Endothelial cell of umbilical vein (primary cell): Measurements from ENCODE around the gene TNS1. TPM values are rescaled to one million over a fixed set of nuclear protein-coding genes. Genes with fewer than 3 reads are reported as not detected.

ENCODE experiments used
- BruUV-seq: library from RNA; stranded (reverse); fragments of 400-500 nt; replicated peaks from 2 replicates; lab custom pipeline; 2021; lab: Mats Ljungman, UMichigan
- CTCF ChIA-PET: fragments of 300-600, 350-600 bp; sonication (Branson Sonifier 250); formaldehyde crosslinking; loops from one replicate; lab custom pipeline; 2021; ENCODE audit warnings: antibody characterized with exemption, inconsistent platforms; lab: Charles Lee
- POLR2A ChIA-PET: fragments of 300-600, 350-600 bp; sonication (Branson Sonifier 250); formaldehyde crosslinking; loops from one replicate; lab custom pipeline; 2021; ENCODE audit warnings: antibody characterized with exemption, inconsistent platforms; lab: Charles Lee
- DNase-seq: peaks from one replicate; pipeline ENCODE4 v3.0.0-alpha.2; 2011; ENCODE audit warnings: low read depth, low spot score
- FAIRE-seq: peaks from 2 replicates; lab custom pipeline; 2011; peaks lifted over from hg19 to GRCh38; lab: Jason Lieb, UNC
- H2AFZ ChIP-seq: 2 replicates; pipeline ENCODE4 v1.6.0; 2012; ENCODE audit warnings: low read depth, low read length, control low read depth, inconsistent platforms
- H3K27ac ChIP-seq: 2 replicates; pipeline ENCODE4 v1.5.1; 2011; ENCODE audit warnings: low read depth, mild to moderate bottlenecking, control low read depth, low read length, moderate library complexity; ENCODE audit not compliant: insufficient read depth
- H3K27me3 ChIP-seq, 2 experiments: 2 replicates each; pipeline versions ENCODE4 v1.6.0 to v1.6.1; 2011; ENCODE audit warnings: low read length in 2 of 2, mixed read lengths in 1 of 2; ENCODE audit not compliant: control insufficient read depth in 2 of 2, insufficient read depth in 2 of 2
- H3K36me3 ChIP-seq, 2 experiments: 2 replicates in 1 of 2; 3 replicates in 1 of 2; pipeline ENCODE4 v1.5.1; 2011; ENCODE audit warnings: low read length in 2 of 2, mild to moderate bottlenecking in 1 of 2, moderate library complexity in 1 of 2; ENCODE audit not compliant: control insufficient read depth in 2 of 2, insufficient read depth in 2 of 2; ENCODE audit errors: extremely low read depth in 1 of 2
- H3K4me1 ChIP-seq: 3 replicates; pipeline ENCODE4 v1.5.1; 2011; ENCODE audit warnings: mild to moderate bottlenecking, low read length; ENCODE audit not compliant: control insufficient read depth, insufficient read depth; ENCODE audit errors: extremely low read depth
- H3K4me2 ChIP-seq: 2 replicates; pipeline ENCODE4 v1.6.1; 2011; ENCODE audit warnings: low read length, control low read depth, mixed read lengths; ENCODE audit not compliant: insufficient read depth
- H3K4me3 ChIP-seq, 3 experiments: fragments of 200-600 bp in 1 of 3; sonication (generic), shearing (Covaris generic) in 1 of 3; replicated peaks in 1 of 3; 2 replicates each; pipeline ENCODE4 v1.5.1; 2011 to 2016; ENCODE audit warnings: control low read depth in 3 of 3, low read length in 3 of 3, mild to moderate bottlenecking in 2 of 3, inconsistent platforms in 1 of 3, low read depth in 1 of 3, moderate library complexity in 1 of 3; ENCODE audit not compliant: insufficient read depth in 1 of 3
- H3K79me2 ChIP-seq: 2 replicates; pipeline ENCODE4 v1.6.0; 2012; ENCODE audit warnings: low read length, inconsistent platforms; ENCODE audit not compliant: control insufficient read depth, insufficient read depth
- H3K9ac ChIP-seq: replicated peaks from 2 replicates; pipeline ENCODE3; 2011; ENCODE audit warnings: low read length, control low read depth; ENCODE audit not compliant: insufficient read depth; ENCODE audit errors: extremely low read depth
- H3K9me1 ChIP-seq: replicated peaks from 3 replicates; pipeline ENCODE4 v1.6.0; 2011; ENCODE audit warnings: mild to moderate bottlenecking, low read length; ENCODE audit not compliant: control insufficient read depth, insufficient read depth; ENCODE audit errors: extremely low read depth
- H3K9me3 ChIP-seq: replicated peaks from 2 replicates; pipeline ENCODE4 v1.5.1; 2012; ENCODE audit warnings: low read length, inconsistent platforms; ENCODE audit not compliant: control insufficient read depth, insufficient read depth
- H4K20me1 ChIP-seq: replicated peaks from 2 replicates; pipeline ENCODE3; 2011; ENCODE audit warnings: mild to moderate bottlenecking, low read length; ENCODE audit not compliant: control insufficient read depth, insufficient read depth; ENCODE audit errors: extremely low read depth
- EZH2 ChIP-seq: IDR thresholded peaks from 2 replicates; pipeline ENCODE4 v1.6.1; 2012; ENCODE audit warnings: borderline replicate concordance, low read depth, mild to moderate bottlenecking, moderate library complexity, low read length, inconsistent platforms; ENCODE audit not compliant: severe bottlenecking
- FOS ChIP-seq: IDR thresholded peaks from 2 replicates; pipeline ENCODE4 v1.6.1; 2011; ENCODE audit warnings: mild to moderate bottlenecking, low read length, moderate library complexity, borderline replicate concordance; ENCODE audit not compliant: insufficient read depth
- GATA2 ChIP-seq: IDR thresholded peaks from 2 replicates; pipeline ENCODE4 v1.7.0; 2011; ENCODE audit warnings: low read depth, mild to moderate bottlenecking, moderate library complexity, mixed read lengths, low read length; ENCODE audit not compliant: insufficient read length, insufficient read depth
- JUN ChIP-seq: IDR thresholded peaks from 2 replicates; pipeline ENCODE4 v1.6.1; 2011; ENCODE audit warnings: borderline replicate concordance, low read depth; ENCODE audit not compliant: insufficient read length, insufficient read depth
- MYC ChIP-seq: IDR thresholded peaks from one replicate; pipeline ENCODE4 v1.6.1; 2011; ENCODE audit warnings: mild to moderate bottlenecking, low read depth, low read length
- POLR2A ChIP-seq: IDR thresholded peaks from 2 replicates; pipeline ENCODE4 v1.6.1; 2012; ENCODE audit warnings: low read depth, mild to moderate bottlenecking, control low read depth, low read length
- POLR2AphosphoS5 ChIP-seq: IDR thresholded peaks from 2 replicates; pipeline ENCODE4 v1.6.1; 2012; ENCODE audit warnings: low read depth, mild to moderate bottlenecking, control low read depth, low read length, moderate library complexity; ENCODE audit not compliant: insufficient read depth
- dilution Hi-C: fragments of 300-500 bp; cut with MboI; formaldehyde crosslinking; loops from one replicate; pipeline ENCODE4 v1.15.0; 2019; ENCODE audit warnings: low sequenced_read_pairs; ENCODE audit not compliant: extremely low pct_ligation_motif_present
- intact Hi-C: fragments of 100-400 bp; cut with micrococcal nuclease; formaldehyde crosslinking; loops from one replicate; pipeline ENCODE4 v1.10.0; 2022
- polyA plus RNA-seq, 4 experiments: library from polyadenylated mRNA; depleted of rRNA in 3 of 4; stranded (reverse) in 3 of 4; unstranded in 1 of 4; fragments of >200 nt; gene quantifications; 2 replicates each; pipeline versions ENCODE4 v1.2.1 to v1.2.3, GENCODE V29; 2011 to 2012; ENCODE audit warnings: missing spikeins in 1 of 4
- total RNA-seq: library from RNA; stranded (reverse); gene quantifications from 2 replicates; pipeline ENCODE4 v1.2.3, GENCODE V29; 2021
- TF ChIP-seq, protein P1 (sequence below): IDR thresholded peaks from 2 replicates; pipeline ENCODE4 v1.6.1; 2011; ENCODE audit not compliant: insufficient read depth, insufficient read length
- TF ChIP-seq, protein P2 (sequence below), 2 donors: IDR thresholded peaks; 1 replicate in 1 of 2; 2 replicates in 1 of 2; pipeline ENCODE4 v1.5.1; 2011; ENCODE audit warnings: low read length in 2 of 2, mild to moderate bottlenecking in 2 of 2, moderate library complexity in 2 of 2, control low read depth in 1 of 2, inconsistent platforms in 1 of 2, low read depth in 1 of 2; ENCODE audit not compliant: insufficient read depth in 1 of 2; ENCODE audit errors: extremely low read depth in 1 of 2

The TNS1 gene
- total and polyA plus RNA-seq, 2 donors (not counting 3 experiments of a cell fraction or from before 2014, with no cell fraction given) = 11.0 to 52.1 TPM

DNA sequence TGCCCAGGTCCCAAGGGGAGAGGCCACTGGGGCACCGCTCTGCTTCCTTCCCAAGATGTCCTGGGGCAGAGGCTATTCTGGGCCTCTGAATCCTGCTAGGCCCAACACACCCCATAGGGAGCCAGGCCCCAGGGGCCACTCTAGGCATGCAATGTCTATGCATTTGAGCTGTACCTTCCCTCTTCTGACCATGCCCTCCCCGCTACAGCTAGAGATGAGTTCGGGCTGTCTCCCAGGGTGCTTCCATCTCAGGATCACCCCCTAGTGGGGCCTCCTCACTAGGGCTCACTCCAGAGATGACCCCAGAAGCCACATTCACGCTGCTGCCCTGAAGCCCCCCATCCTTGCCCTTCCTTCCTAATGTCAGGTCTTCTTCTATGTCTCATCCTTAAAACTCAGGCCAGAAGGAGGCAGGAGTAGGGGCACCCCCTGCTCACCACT is 54.4 kb downstream of the TNS1 start:
- ChIA-PET POLR2A (no interaction called here), CTCF (interaction anchor here (1.0 to 1.1 kb wide), 3 partner anchors 9 to 163 kb away, joined by 3 read pairs; no protein-coding TSS in a partner anchor)
- H3K9me3 ChIP-seq = no peaks in the 10 kb centered on the region
- no peak overlapping the region for H2AFZ ChIP-seq
- no TSS peak for BruUV-seq
- TF ChIP-seq EZH2 = no peak
- TF ChIP-seq, protein P1, sequence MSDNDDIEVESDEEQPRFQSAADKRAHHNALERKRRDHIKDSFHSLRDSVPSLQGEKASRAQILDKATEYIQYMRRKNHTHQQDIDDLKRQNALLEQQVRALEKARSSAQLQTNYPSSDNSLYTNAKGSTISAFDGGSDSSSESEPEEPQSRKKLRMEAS = no peak
- no peak for TF ChIP-seq POLR2AphosphoS5
- TF ChIP-seq GATA2 = no peak
- TF ChIP-seq, protein P2, sequence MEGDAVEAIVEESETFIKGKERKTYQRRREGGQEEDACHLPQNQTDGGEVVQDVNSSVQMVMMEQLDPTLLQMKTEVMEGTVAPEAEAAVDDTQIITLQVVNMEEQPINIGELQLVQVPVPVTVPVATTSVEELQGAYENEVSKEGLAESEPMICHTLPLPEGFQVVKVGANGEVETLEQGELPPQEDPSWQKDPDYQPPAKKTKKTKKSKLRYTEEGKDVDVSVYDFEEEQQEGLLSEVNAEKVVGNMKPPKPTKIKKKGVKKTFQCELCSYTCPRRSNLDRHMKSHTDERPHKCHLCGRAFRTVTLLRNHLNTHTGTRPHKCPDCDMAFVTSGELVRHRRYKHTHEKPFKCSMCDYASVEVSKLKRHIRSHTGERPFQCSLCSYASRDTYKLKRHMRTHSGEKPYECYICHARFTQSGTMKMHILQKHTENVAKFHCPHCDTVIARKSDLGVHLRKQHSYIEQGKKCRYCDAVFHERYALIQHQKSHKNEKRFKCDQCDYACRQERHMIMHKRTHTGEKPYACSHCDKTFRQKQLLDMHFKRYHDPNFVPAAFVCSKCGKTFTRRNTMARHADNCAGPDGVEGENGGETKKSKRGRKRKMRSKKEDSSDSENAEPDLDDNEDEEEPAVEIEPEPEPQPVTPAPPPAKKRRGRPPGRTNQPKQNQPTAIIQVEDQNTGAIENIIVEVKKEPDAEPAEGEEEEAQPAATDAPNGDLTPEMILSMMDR (IDR thresholded peaks at IDR 0.05; ENCODE audit: extremely low read depth in 1 of 2, insufficient read depth in 1 of 2, low read depth in 1 of 2, low read length in 2 of 2) = no peak
- no peak for TF ChIP-seq FOS
- no peak for TF ChIP-seq JUN
- no peak for TF ChIP-seq POLR2A
- no peak for TF ChIP-seq MYC
- H3K4me2 ChIP-seq = no peak overlapping the region
- FAIRE-seq = no peak
- no peaks in the 10 kb centered on the region for H4K20me1 ChIP-seq
- H3K27me3 ChIP-seq = no peaks in the 10 kb centered on the region
- dilution Hi-C loops = no loop called here
- no peaks in the 10 kb centered on the region for H3K9me1 ChIP-seq
- no peak overlapping the region for H3K9ac ChIP-seq
- no peak for DNase-seq
- H3K4me3 ChIP-seq = no peak overlapping the region
- intact Hi-C loops = no loop called here
- H3K36me3 ChIP-seq = no peaks in the 10 kb centered on the region
- H3K79me2 ChIP-seq = no peaks in the 10 kb centered on the region
- H3K27ac ChIP-seq = no peak overlapping the region
- H3K4me1 ChIP-seq = peaks cover 5% of the 10 kb centered on the region
